COLO668 (cell line): ENCODE results near the gene MRTFB.
"Not testable (repeated sequence)": the region's sequence is repeated elsewhere in the genome, so short reads cannot be mapped to it uniquely, and the experiment has no call there.

Experiments used
- DNase-seq: peaks from one replicate; lab custom pipeline; 2025; ENCODE audit not compliant: unreplicated experiment; lab: John Stamatoyannopoulos, UW

Gene MRTFB, protein sequence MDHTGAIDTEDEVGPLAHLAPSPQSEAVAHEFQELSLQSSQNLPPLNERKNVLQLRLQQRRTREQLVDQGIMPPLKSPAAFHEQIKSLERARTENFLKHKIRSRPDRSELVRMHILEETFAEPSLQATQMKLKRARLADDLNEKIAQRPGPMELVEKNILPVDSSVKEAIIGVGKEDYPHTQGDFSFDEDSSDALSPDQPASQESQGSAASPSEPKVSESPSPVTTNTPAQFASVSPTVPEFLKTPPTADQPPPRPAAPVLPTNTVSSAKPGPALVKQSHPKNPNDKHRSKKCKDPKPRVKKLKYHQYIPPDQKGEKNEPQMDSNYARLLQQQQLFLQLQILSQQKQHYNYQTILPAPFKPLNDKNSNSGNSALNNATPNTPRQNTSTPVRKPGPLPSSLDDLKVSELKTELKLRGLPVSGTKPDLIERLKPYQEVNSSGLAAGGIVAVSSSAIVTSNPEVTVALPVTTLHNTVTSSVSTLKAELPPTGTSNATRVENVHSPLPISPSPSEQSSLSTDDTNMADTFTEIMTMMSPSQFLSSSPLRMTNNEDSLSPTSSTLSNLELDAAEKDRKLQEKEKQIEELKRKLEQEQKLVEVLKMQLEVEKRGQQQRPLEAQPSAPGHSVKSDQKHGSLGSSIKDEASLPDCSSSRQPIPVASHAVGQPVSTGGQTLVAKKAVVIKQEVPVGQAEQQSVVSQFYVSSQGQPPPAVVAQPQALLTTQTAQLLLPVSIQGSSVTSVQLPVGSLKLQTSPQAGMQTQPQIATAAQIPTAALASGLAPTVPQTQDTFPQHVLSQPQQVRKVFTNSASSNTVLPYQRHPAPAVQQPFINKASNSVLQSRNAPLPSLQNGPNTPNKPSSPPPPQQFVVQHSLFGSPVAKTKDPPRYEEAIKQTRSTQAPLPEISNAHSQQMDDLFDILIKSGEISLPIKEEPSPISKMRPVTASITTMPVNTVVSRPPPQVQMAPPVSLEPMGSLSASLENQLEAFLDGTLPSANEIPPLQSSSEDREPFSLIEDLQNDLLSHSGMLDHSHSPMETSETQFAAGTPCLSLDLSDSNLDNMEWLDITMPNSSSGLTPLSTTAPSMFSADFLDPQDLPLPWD

DNA sequence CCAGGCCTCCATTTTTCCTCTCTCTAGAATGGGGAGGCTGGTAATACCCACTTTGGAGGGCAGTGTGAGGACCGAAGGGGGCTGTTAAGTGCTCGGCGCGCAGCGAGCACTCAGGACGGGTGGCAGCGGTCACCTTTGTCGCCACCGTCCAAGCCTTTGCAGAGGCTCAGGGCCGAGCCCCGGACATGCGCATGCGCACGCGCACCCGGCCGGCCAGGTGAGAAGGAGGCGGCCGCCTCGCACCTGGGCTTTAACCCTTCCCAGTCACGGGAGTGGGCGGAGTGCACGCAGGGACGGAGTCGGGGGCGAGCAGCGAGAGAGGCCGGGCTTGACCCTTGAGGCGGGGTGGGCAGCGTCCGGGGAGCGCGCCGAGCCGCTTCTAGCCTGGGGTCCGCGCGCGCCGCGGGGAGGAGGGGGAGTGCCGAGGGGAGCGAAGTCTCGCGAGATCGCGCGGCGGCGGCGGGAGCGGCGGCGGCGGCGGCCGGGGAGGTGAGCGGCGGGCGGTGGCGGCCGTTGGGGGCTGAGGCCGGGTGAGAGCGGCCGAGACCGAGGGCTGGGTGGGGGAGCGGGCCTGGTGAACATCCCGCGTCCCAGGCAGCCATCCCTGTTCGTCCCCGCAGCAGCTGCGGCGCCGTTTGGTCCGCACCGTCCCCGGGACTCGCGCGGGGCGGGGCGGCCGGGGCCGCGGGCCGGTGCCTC is at the start of gene MRTFB:
TSS of gene MRTFB (plus strand) at position 443 of the 699 bp plus-strand sequence. CDS start 69,288 bp downstream, outside the sequence.
- peak; percentile 95 for DNase-seq

DNA sequence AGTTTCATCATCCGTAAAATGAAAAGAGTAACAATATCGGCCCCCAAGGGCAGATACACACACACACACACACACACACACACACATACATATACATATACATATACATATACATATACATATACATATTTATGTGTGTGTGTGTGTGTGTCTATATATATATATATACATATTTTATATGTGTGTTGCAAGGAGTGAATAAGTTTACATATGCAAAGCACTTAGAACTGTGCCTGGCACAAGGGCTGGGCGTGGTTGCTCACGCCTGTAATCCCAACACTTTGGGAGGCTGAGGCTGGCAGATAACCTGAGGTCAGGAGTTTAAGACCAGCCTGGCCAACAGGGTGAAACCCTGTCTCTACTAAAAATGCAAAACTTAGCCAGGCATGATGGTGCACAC is 47.6 kb upstream of the MRTFB start:
- DNase-seq = not testable (repeated sequence)

DNA sequence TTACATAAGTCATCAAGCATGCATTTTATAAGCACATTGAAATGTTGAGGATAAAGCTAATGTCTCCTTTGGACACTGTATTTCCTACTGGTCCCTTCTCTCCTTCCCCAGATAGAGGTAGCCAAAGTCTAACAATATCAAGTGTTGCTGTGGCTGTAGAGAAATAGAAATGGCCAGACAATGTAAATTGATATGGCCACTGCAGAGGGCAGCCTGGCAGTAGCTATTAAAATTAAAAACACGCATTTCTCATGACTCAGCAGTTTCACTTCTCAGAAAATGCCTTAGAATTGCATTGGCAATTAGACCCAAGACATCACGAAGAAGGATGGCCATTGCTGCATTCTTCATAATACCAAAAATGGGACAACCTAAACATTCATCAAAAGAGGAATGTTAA is 46.8 kb upstream of the MRTFB start:
- DNase-seq = no peak

DNA sequence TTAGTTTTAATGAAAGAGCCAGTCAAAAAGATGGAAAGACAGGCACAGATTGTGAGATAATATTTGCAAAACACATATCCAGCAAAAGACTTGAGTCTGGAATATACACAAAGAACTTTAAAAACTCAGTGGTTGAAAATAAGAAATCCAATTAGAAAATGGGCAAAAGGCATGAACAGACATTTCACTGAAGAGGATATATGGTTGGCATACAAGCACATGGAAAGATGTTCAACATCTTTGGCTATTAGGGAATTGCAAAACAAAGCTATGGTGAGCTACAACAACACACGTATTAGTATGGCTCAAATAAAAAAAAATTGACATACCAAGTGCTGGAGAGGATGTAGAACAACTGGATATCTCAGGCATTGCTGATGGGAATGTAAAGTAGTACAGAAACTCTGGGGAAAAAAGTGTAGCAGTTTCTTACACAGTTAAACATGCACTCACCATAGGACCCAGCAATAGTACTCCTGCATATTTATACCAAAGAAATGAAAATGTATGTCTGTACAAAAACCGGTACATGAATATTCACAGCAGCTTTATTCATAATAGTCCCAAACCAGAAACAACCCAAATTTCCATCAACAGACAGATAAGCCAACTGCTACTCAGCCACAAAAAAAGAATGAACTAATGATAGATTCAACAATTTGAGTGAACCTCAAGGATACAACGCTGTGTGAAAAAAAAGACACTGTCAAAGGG is 44.4 kb upstream of the MRTFB start:
- DNase-seq = no peak

DNA sequence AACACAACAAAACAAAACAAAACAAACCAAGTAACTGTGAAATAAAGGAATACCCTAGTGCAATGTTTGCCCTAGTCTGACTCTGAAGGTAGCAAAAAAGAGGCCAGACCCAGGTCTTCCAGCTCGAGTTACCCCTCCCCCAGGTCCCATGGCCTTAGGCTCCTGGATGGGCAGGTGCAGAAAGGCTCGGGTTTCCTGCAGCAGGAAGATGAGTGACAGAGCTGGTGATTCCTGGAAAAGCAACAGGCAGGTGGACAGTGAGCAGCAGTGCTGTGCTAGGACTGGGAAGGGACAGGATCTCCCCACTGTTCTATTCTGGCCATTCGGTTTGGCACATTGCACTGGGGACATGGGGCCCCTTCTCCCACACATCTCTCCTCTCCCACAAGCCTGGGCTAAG is 42.9 kb upstream of the MRTFB start:
- peak; percentile 94 for DNase-seq

DNA sequence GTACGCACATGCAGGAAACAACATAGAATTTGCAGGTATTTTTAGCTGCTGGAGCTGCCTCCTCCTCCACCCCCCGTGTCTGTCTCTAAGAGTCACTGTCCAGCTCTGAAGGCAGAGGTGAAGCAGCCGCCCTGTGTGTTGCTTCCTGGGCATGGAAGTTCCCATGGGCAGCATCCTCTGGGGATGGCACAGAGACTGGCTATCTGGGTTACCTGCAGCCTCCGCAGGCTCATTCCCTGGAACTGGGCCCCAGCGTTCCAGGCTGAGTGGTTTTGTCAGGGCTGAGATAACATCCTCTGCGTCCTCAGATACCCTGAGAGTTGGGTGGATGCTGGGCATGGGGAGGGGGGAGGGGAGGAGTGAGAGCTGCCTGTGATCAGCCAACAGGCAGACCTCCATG is 41.5 kb upstream of the MRTFB start:
- no peak for DNase-seq

DNA sequence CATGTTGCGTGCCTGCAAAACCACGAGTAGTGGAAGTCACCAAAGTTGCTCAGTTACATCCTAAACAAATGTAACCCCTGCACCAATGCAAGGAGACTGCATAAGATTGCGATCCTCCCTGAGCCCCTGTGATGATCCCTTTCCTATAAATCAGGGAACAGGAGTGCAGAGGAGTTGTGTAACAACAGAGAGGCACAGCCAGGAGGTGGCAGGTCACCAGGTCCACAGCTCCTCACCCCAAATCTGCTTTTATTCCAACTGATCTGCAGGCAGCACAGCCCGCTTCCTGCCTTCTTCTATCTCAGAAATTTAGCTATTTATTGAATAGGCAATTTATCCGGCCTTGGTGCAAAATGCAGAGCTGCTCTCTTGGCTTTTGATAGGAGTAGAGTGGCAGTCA is 36.0 kb upstream of the MRTFB start:
- no peak for DNase-seq

DNA sequence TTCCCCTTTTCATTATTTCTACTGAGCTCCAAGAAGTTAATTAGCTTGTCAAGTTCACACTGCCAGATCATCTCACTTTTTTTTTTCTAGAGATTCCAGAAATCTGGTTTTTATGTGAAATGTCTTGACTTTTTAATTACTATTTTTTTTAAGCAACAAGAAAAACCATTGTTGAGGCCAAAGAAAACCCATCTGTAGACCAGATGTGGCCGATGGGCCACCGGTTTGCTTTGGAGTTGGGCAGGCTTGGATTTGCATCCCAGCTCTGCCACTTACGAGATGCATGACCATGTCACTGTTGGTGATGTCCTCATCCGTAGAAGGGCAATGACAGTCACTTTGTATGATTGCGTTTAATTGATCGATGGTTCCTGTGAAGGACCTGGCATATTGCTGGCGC is 34.2 kb upstream of the MRTFB start:
- DNase-seq = no peak

DNA sequence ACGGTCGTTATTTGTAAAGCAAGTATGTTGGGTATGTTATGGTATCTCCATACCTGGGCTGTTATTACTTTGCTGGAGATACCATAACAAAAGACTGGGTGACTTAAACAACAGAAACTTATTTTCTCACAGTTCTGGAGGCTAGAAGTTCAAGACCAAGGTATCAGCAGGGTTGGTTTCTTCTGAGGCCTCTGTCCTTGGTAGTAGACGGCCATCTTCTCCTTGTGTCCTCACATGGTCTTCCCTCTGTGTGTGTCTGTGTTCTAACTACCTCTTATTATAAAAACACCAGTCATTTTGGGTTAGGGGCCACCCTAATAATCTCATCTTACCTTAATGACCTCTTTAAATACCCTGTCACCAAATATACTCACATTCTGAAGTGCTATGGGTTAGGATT is 33.2 kb upstream of the MRTFB start:
- DNase-seq = no peak

DNA sequence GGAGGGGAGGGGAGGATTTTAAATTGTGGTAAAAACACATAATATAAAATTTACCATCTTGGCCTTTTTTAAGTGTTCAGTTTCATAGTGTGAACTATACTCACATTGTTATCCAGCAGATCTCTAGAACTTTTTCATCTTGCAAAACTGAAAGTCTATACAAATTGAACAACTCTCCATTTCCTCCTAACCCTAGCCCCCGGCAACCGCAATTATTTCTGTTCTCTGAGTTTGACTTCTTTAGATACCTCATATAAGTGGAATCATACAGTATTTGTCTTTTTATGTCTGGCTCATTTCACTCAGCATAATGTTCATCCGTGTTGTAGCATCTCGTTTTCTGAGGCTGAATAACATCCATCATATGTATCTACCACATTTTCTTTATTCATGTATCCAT is 30.0 kb upstream of the MRTFB start:
- no peak for DNase-seq

DNA sequence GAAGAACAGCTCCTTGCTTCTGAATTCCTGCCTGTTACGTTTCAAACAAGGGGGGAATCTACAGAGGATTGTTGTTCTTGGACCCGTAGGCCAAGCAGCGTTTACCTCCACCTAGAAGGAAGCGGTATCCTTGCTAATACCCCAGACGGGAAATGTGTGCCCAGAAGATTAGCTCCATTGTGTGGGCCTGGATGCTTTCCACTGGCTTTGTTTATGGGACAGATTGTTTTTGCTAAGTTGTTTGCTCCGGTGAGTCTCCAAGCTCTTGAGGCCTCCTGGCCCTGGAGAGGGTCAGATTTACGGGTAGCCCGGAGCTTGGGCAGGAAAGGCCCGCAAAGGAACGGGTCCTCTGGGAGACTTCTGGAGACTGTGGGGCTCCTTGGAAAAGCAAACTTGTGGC is 28.4 kb upstream of the MRTFB start:
- no peak for DNase-seq

DNA sequence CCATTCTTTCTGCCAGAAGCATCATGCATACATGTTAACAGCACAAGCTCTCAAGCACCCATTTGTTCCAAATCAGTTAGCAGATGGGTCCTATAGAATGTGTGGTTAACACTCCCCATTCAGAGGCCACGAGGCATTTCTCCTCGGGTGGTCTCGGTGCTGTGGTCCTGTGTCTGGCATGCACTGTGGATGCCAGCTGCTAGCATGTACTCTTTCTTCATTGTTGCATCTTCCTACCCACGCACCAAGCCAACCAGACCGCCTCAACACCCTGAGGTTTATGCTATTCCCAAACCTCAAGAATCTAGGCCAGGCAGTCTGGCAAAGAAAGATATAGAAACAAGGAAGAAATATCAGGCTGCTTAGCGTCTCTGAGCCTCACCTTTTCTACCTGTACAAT is 27.8 kb upstream of the MRTFB start:
- DNase-seq = no peak

DNA sequence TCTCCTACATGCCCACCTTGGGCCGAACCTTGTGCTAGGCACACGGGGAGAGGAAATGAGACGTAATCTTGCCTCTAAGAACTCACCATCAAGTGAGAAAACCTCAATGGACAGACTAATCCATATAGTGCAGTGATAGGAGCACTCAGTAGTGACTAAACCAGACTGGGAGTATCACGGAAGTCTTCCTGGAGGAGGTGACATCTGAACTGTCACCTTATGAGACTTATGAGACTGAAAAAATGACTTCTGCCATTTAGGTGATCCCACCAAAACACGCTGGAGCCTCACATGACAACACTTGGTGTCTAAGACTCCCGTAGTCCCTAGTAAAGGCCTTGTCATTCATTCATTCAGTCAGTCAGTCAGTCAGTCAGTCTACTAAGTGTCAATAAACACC is 27.3 kb upstream of the MRTFB start:
- no peak for DNase-seq

DNA sequence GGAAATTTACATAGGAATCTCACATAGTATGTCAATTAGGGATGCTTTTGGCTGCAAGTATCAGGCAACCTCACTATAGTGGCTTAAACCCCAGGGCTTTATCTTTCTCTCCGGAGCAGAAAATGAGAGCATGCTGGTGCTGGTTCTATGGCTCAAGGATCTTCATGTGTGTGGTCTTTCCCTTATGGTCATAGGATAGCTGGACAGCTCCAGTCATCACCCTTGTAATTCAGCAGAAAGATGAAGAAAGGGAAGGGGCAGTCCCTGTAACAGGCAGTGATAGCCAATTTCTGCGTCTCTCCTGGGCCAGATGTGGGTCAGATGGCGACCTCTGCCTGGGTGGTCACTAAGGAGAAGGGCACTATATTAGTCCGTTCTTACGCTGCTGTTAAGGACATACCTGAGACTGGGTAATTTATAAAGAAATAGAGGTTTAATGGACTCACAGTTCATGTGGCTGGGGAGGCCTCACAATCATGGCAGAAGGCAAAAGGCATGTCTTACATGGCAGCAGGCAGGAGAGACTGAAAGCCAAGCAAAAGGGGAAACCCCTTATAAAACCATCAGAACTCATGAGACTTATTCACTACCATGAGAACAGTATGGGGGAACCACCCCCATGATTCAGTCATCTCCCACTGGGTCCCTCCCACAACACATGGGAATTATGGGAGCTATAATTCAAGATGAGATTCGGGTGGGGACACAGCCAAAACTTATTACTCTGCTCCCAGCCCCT is 23.8 kb upstream of the MRTFB start:
- DNase-seq = not testable (repeated sequence)

DNA sequence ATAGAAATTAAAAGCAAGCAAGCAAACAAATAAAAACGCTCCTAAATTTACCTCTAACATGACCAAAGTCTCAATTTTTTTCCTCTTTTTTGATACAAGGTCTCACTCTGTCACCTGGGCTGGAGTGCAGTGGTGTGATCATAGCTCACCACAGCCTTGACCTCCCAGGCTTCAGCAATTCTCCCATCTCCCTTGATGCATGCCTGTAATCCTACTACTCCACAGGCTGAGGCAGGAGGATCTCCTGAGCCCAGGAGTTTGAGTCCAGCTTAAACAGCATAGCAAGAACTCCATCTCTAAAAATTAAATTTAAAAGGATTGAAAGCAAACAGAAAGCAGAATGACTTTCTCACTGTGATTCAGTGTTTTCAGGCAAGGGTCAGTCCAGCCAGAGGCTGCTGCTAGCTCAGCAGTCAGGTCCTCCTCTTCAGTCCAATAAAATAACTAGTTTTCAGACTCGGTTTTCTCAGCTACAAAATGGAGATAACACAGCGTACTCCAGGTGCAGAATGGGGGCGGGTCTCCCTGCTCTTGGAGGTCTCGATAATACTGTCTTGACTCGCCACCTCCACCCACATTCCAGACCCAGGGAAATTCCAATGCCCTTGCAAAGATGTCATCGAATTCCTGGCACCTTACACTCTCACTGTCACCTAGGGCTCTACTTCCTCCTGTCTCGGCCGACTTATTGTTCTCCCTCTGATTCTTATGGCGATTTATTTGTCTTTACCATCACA is 20.7 kb upstream of the MRTFB start:
- DNase-seq = no peak

DNA sequence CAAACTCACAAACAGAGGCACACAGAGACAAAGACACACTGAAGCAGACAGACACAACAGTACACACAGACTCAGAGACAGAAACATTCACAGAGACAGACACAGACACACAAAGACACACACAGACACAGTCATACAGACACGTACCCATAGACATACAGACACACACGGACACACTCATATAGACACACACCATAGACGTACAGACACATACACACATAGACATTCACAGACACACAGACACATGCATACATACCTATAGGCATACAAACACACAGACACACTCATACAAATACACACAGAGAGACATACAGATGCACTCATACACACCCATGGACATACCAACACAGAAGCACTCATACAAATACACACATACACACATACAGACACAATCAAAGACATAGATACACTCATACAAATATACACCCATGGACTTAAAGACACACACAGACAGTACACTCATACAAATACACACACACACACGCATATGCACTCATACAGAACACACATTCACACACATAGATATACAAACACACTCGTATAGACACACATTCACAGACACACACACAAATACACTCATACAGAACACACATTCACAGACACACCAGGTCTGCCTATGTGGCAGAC is 19.9 kb upstream of the MRTFB start:
- no peak for DNase-seq

DNA sequence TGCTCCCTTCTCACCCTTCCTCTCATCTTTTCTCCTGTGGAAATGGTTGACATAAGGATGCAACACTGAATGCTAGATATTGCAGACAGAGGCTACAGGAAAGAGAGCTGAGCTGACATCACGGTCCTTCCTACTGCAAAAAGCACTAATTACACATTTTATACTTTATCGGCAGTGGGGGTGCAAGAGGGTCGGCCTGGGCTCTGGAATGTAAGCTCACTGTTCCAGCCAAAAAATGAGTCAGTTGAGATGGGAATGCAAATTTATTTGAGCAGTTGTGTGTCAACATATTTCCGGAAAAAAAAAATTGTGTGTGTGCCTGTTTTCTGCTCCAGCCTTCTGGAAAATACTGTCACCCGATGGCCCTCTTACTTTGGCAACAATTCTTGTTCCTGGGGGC is 14.1 kb upstream of the MRTFB start:
- DNase-seq = no peak

DNA sequence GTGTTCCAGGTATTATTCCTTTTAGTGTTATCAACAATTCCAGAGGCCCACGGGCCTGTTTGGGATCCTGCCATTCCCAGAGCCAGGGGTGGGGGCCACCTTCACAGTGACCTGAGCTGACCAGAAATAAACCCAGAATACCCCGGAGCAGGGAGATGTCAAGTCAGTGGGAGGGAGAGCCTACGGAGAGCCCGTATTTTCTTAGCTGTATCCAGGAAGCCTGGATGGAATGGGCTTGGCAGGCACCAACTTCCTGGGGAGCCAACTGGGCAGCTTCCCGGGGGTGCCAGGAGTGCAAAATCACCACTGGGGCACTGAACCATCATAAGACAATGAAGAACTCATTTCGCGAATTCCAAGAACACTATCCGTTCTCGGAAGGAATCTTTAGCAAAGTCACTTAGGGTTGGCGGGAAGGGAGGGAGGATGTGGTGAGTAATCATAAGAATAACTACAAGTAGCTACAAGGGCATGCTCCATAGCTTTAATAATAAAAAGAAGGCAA is 13.2 kb upstream of the MRTFB start:
- DNase-seq = no peak
